Lung (tissue), 12 donors: Measurements from ENCODE around the gene SLC26A6. TPM values are rescaled to one million over a fixed set of nuclear protein-coding genes. Genes with fewer than 3 reads are reported as not detected.

ENCODE experiments used
- ATAC-seq: fragments of 200-7000 bp; cut with Tn5 transposase; one replicate; pipeline ENCODE4 v1.9.1; 2020; ENCODE audit warnings: moderate number of reproducible peaks; ENCODE audit not compliant: insufficient read depth, low FRiP score
- DNase-seq, 3 donors: peaks; one replicate each; pipeline ENCODE4 v3.0.0-alpha.2; 2013 to 2017
- H3K27ac ChIP-seq, 2 donors: one replicate each; pipeline ENCODE4 v1.5.1; 2013; ENCODE audit warnings: mild to moderate bottlenecking in 2 of 2, moderate library complexity in 2 of 2, control low read depth in 1 of 2, inconsistent platforms in 1 of 2, low read depth in 1 of 2, low read length in 1 of 2
- H3K27me3 ChIP-seq, 3 donors: one replicate each; pipeline ENCODE4 v1.5.1; 2013; ENCODE audit warnings: low read length in 2 of 3; ENCODE audit not compliant: control insufficient read depth in 3 of 3, insufficient read depth in 3 of 3
- H3K36me3 ChIP-seq, 4 donors: one replicate each; pipeline ENCODE4 v1.5.1; 2013; ENCODE audit warnings: low read length in 4 of 4, mild to moderate bottlenecking in 1 of 4, moderate library complexity in 1 of 4; ENCODE audit not compliant: control insufficient read depth in 4 of 4, insufficient read depth in 4 of 4
- H3K4me1 ChIP-seq, 5 donors: one replicate each; pipeline ENCODE4 v1.5.1; 2013; ENCODE audit warnings: low read length in 5 of 5, mild to moderate bottlenecking in 2 of 5, moderate library complexity in 1 of 5; ENCODE audit not compliant: control insufficient read depth in 5 of 5, insufficient read depth in 5 of 5
- H3K4me3 ChIP-seq: one replicate; pipeline ENCODE4 v1.5.1; 2013; ENCODE audit warnings: mild to moderate bottlenecking, control low read depth, moderate library complexity
- H3K9ac ChIP-seq, 2 donors: one replicate each; pipeline ENCODE4 v1.5.1; 2013; ENCODE audit warnings: low read length in 2 of 2, control low read depth in 1 of 2; ENCODE audit not compliant: insufficient read depth in 1 of 2
- H3K9me3 ChIP-seq, 4 donors: one replicate each; pipeline ENCODE4 v1.5.1; 2013; ENCODE audit warnings: low read length in 3 of 4, mild to moderate bottlenecking in 1 of 4, moderate library complexity in 1 of 4; ENCODE audit not compliant: control insufficient read depth in 4 of 4, insufficient read depth in 3 of 4
- CTCF ChIP-seq: IDR thresholded peaks from 2 replicates; pipeline ENCODE4 v1.5.1; 2012; ENCODE audit warnings: mild to moderate bottlenecking; ENCODE audit errors: control extremely low read depth, extremely low read depth
- WGBS, 2 donors: extraction: QIAGEN DNeasy Blood & Tissue Kit; methylation state at CpG; one replicate each; pipeline ENCODE4 v1.1.7; 2013; 5-methylcytosine and 5-hydroxymethylcytosine counted together
- polyA plus RNA-seq, 2 donors: library from polyadenylated mRNA; stranded (reverse); fragments of 200-250 nt; gene quantifications; one replicate each; pipeline ENCODE4 v1.2.1, GENCODE V29; 2013
- total RNA-seq, 2 donors: library from RNA; depleted of rRNA in 1 of 2; stranded (reverse); fragments of >200 nt in 1 of 2; gene quantifications; one replicate each; pipeline ENCODE4 v1.2.1, GENCODE V29; 2014 to 2021
- donor health status: control.
- donor health status: control.
- donor health status: Bipolar disorder and iron deficiency.
- donor health status: healthy.
- donor health status: DM: yes; HTN: yes; CAD: no.

Gene SLC26A6
- total and polyA plus RNA-seq, 4 donors: 14.6 to 24.5 (median 19.6) TPM

- no peaks in the 10 kb centered on the region for H3K27me3 ChIP-seq
- H3K36me3 ChIP-seq: peaks cover 9 to 49% (median 24%) of the 10 kb centered on the region in 4 donors
- TF ChIP-seq CTCF: no peak
- ATAC-seq (no peak), DNase-seq (no peak)
- WGBS, 2 donors: 94% methylated on average over 9 of the region's 9 CpGs
- peaks cover 0 to 21% (median 17%) of the 10 kb centered on the region in 5 donors for H3K4me1 ChIP-seq
- no peak overlapping the region for H3K4me3 ChIP-seq
- no peak overlapping the region for H3K9ac ChIP-seq
- no peak overlapping the region for H3K27ac ChIP-seq
- H3K9me3 ChIP-seq: no peaks in the 10 kb centered on the region
Measured at GRCh38 chr3:48682786-48683185, 47.5 kb upstream of the SLC26A6 start.

GRCh38 chr3:48681974-48682610 lies 46.8 kb upstream of the SLC26A6 start:
- Histone ChIP-seq H3K27me3 (no peaks in the 10 kb centered on the region), H3K9me3 (no peaks in the 10 kb centered on the region), H3K27ac (no peak overlapping the region), H3K4me3 (no peak overlapping the region), H3K9ac (no peak overlapping the region), H3K36me3 (peaks cover 6 to 42% (median 18%) of the 10 kb centered on the region in 4 donors), H3K4me1 (peaks cover 0 to 21% (median 17%) of the 10 kb centered on the region in 5 donors)
- no peak for DNase-seq
- WGBS, 2 donors: 91 to 97% methylated on average over 16 to 17 of the region's 17 CpGs
- ATAC-seq: no peak
- no peak for TF ChIP-seq CTCF

GRCh38 chr3:48681541-48681880 lies 46.2 kb upstream of the SLC26A6 start:
- Histone ChIP-seq H3K9ac (no peak overlapping the region), H3K27me3 (no peaks in the 10 kb centered on the region), H3K27ac (no peak overlapping the region), H3K4me1 (peaks cover 0 to 21% (median 17%) of the 10 kb centered on the region in 5 donors), H3K4me3 (no peak overlapping the region), H3K36me3 (peaks cover 6 to 43% (median 16%) of the 10 kb centered on the region in 4 donors), H3K9me3 (no peaks in the 10 kb centered on the region)
- no peak for ATAC-seq
- TF ChIP-seq CTCF: no peak
- 96 to 97% methylated on average over 5 to 7 of the region's 7 CpGs for WGBS, 2 donors
- no peak for DNase-seq
